ENCODE measurements around the gene HOXD9. TPM values are rescaled to one million over a fixed set of nuclear protein-coding genes. Genes with fewer than 3 reads are reported as not detected.

The HOXD9 gene
- total RNA-seq, 2 experiments from 2014 or later = not detected

- ChIA-PET CTCF (interaction anchor here (0.5 to 2.1 kb wide), 9 partner anchors 8 to 1813 kb away, joined by 3 to 14 read pairs (median 5); partner anchors contain the start of gene HOXD11), POLR2A (no interaction called here)
Observed at GRCh38 chr2:176096986-176097819, 25.3 kb upstream of the HOXD9 start.

GRCh38 chr2:176097820-176098365, 24.6 kb upstream of the HOXD9 start:
- CTCF ChIA-PET = interaction anchor here (0.5 to 2.1 kb wide), 9 partner anchors 9 to 1813 kb away, joined by 3 to 14 read pairs (median 5); partner anchors contain the start of gene HOXD11

GRCh38 chr2:176098366-176099158, 24.0 kb upstream of the HOXD9 start:
- POLR2A ChIA-PET = no interaction called here
- CTCF ChIA-PET = interaction anchor here (0.7 to 2.1 kb wide), 6 partner anchors 8 to 411 kb away, joined by 3 to 14 read pairs (median 6); partner anchors contain the start of gene HOXD11

More at GRCh38 chr2:176097820-176098365, 24.6 kb upstream of the HOXD9 start:
- POLR2A ChIA-PET = no interaction called here

GRCh38 chr2:176099159-176099727, 23.3 kb upstream of the HOXD9 start:
- CTCF ChIA-PET = no interaction called here
- POLR2A ChIA-PET = no interaction called here

GRCh38 chr2:176099728-176100546, 22.6 kb upstream of the HOXD9 start, which contains the start of gene HOXD12:
TSS of gene HOXD12 (plus strand) at chr2:176099795. CDS start at chr2:176099802, 7 bp downstream.
- POLR2A ChIA-PET = no interaction called here
- CTCF ChIA-PET = no interaction called here

GRCh38 chr2:176100547-176101140, 21.9 kb upstream of the HOXD9 start:
- ChIA-PET POLR2A (no interaction called here), CTCF (no interaction called here)

- ChIA-PET POLR2A (no interaction called here), CTCF (no interaction called here)
Observed at GRCh38 chr2:176101216-176101830, 21.2 kb upstream of the HOXD9 start.

- ChIA-PET CTCF (no interaction called here), POLR2A (no interaction called here)
Observed at GRCh38 chr2:176101842-176102241, 20.7 kb upstream of the HOXD9 start.

- CTCF ChIA-PET = no interaction called here
- POLR2A ChIA-PET = no interaction called here
Observed at GRCh38 chr2:176102309-176102866, 20.1 kb upstream of the HOXD9 start.

- POLR2A ChIA-PET = no interaction called here
- CTCF ChIA-PET = no interaction called here
Observed at GRCh38 chr2:176103194-176103593, 19.3 kb upstream of the HOXD9 start.

- ChIA-PET POLR2A (no interaction called here), CTCF (no interaction called here)
Observed at GRCh38 chr2:176103742-176104315, 18.7 kb upstream of the HOXD9 start.

GRCh38 chr2:176104316-176105077, 18.0 kb upstream of the HOXD9 start:
- CTCF ChIA-PET = no interaction called here
- POLR2A ChIA-PET = no interaction called here

- ChIA-PET POLR2A (no interaction called here), CTCF (no interaction called here)
Observed at GRCh38 chr2:176105078-176105729, 17.3 kb upstream of the HOXD9 start.

- ChIA-PET CTCF (interaction anchor here (1.4 kb wide), 1 partner anchor 8 kb away, joined by 5 read pairs; no protein-coding TSS in a partner anchor), POLR2A (no interaction called here)
Observed at GRCh38 chr2:176105730-176106580, 16.6 kb upstream of the HOXD9 start.
